T-cell (primary cell): ENCODE measurements around the gene IZUMO2. TPM values are rescaled to one million over a fixed set of nuclear protein-coding genes. Genes with fewer than 3 reads are reported as not detected.
"Not testable (repeated sequence)": the region's sequence is repeated elsewhere in the genome, so short reads cannot be mapped to it uniquely, and the experiment has no call there.

Source experiments
- ATAC-seq, 4 experiments: fragments of 200-7000 bp in 3 of 4; fragments of 150-1000 bp in 1 of 4; cut with Tn5 transposase; replicated peaks in 1 of 4; 1 replicate in 3 of 4; 2 replicates in 1 of 4; pipeline ENCODE4 v1.10.0; 2021; ENCODE audit warnings: moderate library complexity in 3 of 4, mild to moderate bottlenecking in 2 of 4, moderate number of reproducible peaks in 1 of 4
- CTCF ChIA-PET, 2 donors: fragments of 300-600 bp; sonication (Branson Sonifier 250); formaldehyde crosslinking; loops; one replicate each; lab custom pipeline; 2022; ENCODE audit warnings: antibody characterized with exemption in 2 of 2; lab: Charles Lee
- POLR2A ChIA-PET, 2 donors: fragments of 300-600 bp; sonication (Branson Sonifier 250); formaldehyde crosslinking; loops; one replicate each; lab custom pipeline; 2022; ENCODE audit warnings: antibody characterized with exemption in 2 of 2; lab: Charles Lee
- DNase-seq, 35 experiments: peaks; one replicate each; pipeline versions ENCODE4 v3.0.0 to v3.0.0-alpha.2; 2013 to 2023
- H3K27ac ChIP-seq: one replicate; pipeline ENCODE4 v1.5.1; 2013; ENCODE audit warnings: low read length
- H3K27me3 ChIP-seq, 2 experiments: replicated peaks in 1 of 2; 1 replicate in 1 of 2; 2 replicates in 1 of 2; pipeline versions ENCODE4 v1.6.1 to v1.7.0; 2013; ENCODE audit warnings: low read length in 1 of 2, mixed read lengths in 1 of 2; ENCODE audit not compliant: control insufficient read depth in 2 of 2, insufficient read depth in 2 of 2; ENCODE audit errors: extremely low read depth in 1 of 2
- H3K36me3 ChIP-seq, 2 donors: 1 replicate in 1 of 2; 2 replicates in 1 of 2; pipeline versions ENCODE4 v1.6.1 to v1.7.0; 2013; ENCODE audit warnings: low read length in 1 of 2; ENCODE audit not compliant: control insufficient read depth in 2 of 2, insufficient read depth in 1 of 2; ENCODE audit errors: extremely low read depth in 1 of 2
- H3K4me1 ChIP-seq, 2 experiments: 1 replicate in 1 of 2; 2 replicates in 1 of 2; pipeline versions ENCODE4 v1.6.1 to v1.7.0; 2013; ENCODE audit warnings: low read length in 2 of 2, mixed read lengths in 1 of 2; ENCODE audit not compliant: insufficient read depth in 2 of 2, control insufficient read depth in 1 of 2; ENCODE audit errors: extremely low read depth in 1 of 2
- H3K4me3 ChIP-seq, 2 donors: 1 replicate in 1 of 2; 2 replicates in 1 of 2; pipeline versions ENCODE4 v1.5.1 to v1.7.0; 2013; ENCODE audit warnings: mild to moderate bottlenecking in 2 of 2, low read length in 1 of 2, moderate library complexity in 1 of 2; ENCODE audit not compliant: control insufficient read depth in 1 of 2; ENCODE audit errors: extremely low read depth in 1 of 2
- H3K9me3 ChIP-seq: 2 replicates; pipeline ENCODE4 v1.7.0; 2013
- H3K27ac Mint-ChIP-seq, 2 donors: one replicate each; pipeline ENCODE4 v1.8.0; 2020 to 2021; ENCODE audit warnings: mild to moderate bottlenecking in 2 of 2, mixed read lengths in 2 of 2
- H3K27me3 Mint-ChIP-seq, 2 donors: one replicate each; pipeline ENCODE4 v1.8.0; 2021 to 2022; ENCODE audit warnings: mixed read lengths in 2 of 2
- H3K36me3 Mint-ChIP-seq: one replicate; pipeline ENCODE4 v1.8.0; 2021; ENCODE audit warnings: mixed read lengths
- H3K4me1 Mint-ChIP-seq, 3 donors: one replicate each; pipeline ENCODE4 v1.8.0; 2020 to 2022; ENCODE audit warnings: mixed read lengths in 3 of 3, mild to moderate bottlenecking in 1 of 3
- H3K4me3 Mint-ChIP-seq, 3 donors: one replicate each; pipeline ENCODE4 v1.8.0; 2020 to 2022; ENCODE audit warnings: mild to moderate bottlenecking in 3 of 3, mixed read lengths in 3 of 3, moderate library complexity in 3 of 3
- H3K9me3 Mint-ChIP-seq, 3 donors: one replicate each; pipeline ENCODE4 v1.8.0; 2020 to 2022; ENCODE audit warnings: mixed read lengths in 3 of 3
- WGBS: methylation state at CpG from one replicate; pipeline ENCODE4 v1.1.5; 2013; ENCODE audit warnings: missing lambda C conversion rate; ENCODE audit not compliant: insufficient coverage; 5-methylcytosine and 5-hydroxymethylcytosine counted together
- total RNA-seq, 35 experiments: library from RNA in 6 of 35; stranded (reverse) in 6 of 35; fragments of 120-200 nt in 1 of 35; gene quantifications; one replicate each; pipeline versions ENCODE4 v1.2.1 to v1.2.4 and lab custom pipeline; 2013 to 2026

The IZUMO2 gene
- total RNA-seq, 5 donors from 2014 or later (not counting 1 experiment from before 2014, with no cell fraction given): not detected

DNA sequence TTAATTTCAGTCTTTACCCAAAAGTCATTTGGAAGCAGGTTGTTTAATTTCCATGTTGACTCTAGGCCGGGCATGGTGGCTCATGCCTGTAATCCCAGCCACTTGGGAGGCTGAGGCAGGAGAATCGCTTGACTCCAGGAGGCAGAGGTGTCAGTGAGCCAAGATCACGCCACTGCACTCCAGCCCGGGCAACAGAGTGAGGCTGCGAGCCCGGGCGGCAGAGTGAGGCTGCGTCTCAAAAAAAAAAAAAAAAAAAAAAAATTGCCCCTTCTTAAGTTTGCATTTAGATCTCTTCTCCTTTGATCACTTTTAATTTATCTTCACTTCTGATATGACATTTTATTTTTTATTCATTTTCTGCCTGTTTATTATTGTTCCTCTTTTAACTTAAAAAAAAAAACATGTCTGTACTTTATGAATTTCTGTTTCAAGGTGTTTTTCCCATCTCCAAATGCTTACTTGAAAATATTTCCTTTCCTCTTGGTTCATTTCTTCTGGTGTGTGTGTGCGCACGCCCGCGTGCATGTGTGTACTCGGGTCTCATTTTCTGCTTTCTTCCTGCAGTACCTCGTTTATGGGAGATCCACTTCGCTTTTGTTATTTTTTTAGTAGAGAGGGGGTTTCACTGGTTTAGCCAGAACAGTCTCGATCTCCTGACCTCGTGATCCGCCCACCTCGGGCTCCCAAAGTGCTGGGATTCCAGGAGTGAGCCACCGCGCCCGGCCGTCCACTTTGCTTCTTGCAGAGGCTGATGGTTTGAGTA, 26.3 kb downstream of the IZUMO2 start:
- H3K9me3 ChIP-seq, H3K4me1 ChIP-seq, H3K27ac Mint-ChIP-seq, ATAC-seq, H3K36me3 Mint-ChIP-seq, H3K4me3 ChIP-seq, H3K4me1 Mint-ChIP-seq, H3K36me3 ChIP-seq, H3K4me3 Mint-ChIP-seq, H3K27ac ChIP-seq, POLR2A ChIA-PET, H3K27me3 Mint-ChIP-seq, H3K9me3 Mint-ChIP-seq: not testable (repeated sequence)
- peaks cover 0 to 17% of the 10 kb centered on the region in 2 experiments for H3K27me3 ChIP-seq
- CTCF ChIA-PET: interaction anchor here in 1 of 2 donors (0.9 to 1.1 kb wide), 3 partner anchors 10 to 89 kb away, joined by 3 read pairs; no protein-coding TSS in a partner anchor
- 72% methylated on average over 15 of the region's 23 CpGs for WGBS
- DNase-seq: peak in 3 of 35 experiments; percentile 6 to 36 (median 25)

DNA sequence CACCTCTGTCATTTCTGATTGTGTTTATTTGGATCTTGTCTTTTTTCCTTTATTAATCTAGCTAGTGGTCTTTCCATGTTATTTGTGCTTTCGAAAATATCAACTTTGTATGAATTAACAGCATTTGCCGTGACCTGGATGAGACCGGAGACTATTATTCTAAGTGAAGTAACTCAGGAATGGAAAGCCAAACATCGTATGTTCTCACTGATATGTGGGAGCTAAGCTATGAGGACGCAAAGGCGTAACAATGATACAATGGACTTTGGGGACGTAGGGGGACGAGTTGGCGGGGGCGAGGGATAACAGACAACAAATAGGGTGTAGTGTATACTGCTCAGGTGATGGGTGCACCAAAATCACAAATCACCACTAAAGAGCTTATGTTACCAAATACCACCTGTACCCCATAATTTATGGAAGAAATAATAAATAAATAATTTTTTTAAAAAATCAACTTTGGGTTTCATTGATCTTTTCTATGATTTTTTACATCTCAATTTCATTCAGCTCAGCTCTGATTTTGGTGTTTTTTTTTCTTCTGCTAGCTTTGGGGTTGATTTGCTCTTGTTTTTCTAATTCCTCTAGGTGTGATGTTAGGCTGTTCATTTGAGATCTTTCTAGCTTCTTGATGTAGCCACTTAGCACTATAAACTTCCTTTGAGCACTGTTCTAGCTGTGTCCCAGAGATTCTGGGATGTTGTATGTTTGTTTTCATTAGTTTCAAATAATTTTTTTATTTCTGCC, 27.1 kb downstream of the IZUMO2 start:
- H3K4me3 ChIP-seq, H3K27ac Mint-ChIP-seq, H3K36me3 Mint-ChIP-seq, H3K9me3 ChIP-seq, H3K4me1 Mint-ChIP-seq, H3K27me3 Mint-ChIP-seq, H3K36me3 ChIP-seq, ATAC-seq, H3K9me3 Mint-ChIP-seq, H3K4me3 Mint-ChIP-seq, H3K27ac ChIP-seq, POLR2A ChIA-PET, H3K4me1 ChIP-seq: not testable (repeated sequence)
- CTCF ChIA-PET: interaction anchor here in 1 of 2 donors (0.6 to 1.1 kb wide), 6 partner anchors 11 to 998 kb away, joined by 3 read pairs; partner anchors contain the start of gene ZNF473
- peaks cover 0 to 17% of the 10 kb centered on the region in 2 experiments for H3K27me3 ChIP-seq
- 91% methylated on average over 7 of the region's 10 CpGs for WGBS
- peak in 7 of 35 experiments; percentile 2 to 28 (median 11) for DNase-seq

DNA sequence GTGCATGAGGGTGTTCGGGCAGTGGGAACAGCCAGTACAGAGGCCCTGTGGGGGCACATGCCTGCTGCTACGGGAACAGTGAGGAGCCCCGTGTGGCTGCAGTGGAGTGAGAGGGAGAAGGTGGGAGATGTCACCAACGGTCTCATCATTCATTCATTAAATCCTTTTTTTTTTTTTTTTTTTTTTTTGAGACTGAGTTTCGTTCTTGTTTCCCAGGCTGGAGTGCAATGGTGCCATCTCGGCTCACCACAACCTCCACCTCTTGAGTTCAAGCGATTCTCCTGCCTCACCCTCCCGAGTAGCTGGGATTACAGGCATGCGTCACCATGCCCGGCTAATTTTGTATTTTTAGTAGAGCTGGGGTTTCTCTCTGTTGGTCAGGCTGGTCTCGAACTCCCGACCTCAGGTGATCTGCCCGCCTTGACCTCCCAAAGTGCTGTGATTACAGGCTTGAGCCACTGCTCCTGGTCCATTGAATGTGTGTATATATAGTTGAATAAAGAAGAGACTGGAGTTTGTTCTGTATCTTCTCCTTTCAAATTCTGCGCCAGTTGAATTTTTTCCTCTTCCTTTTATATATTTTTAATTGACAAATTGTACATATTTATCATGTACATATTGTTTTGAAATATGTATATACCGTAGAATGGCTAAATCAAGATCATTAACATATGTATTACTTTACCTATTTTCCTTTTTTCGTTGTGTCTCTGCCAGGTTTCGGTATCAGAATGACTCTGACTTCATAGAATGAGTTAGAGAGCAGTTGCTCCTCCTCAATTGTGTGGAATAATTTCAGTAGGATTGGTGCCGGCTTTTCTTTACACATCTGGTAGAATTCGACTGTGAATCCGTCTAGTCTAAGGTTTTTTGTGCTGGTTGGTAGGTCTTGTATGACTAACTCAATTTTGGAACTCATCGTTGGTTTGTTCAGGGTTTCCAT, 28.0 kb downstream of the IZUMO2 start:
- H3K4me1 ChIP-seq, H3K9me3 Mint-ChIP-seq, H3K27ac Mint-ChIP-seq, POLR2A ChIA-PET, CTCF ChIA-PET, H3K27me3 Mint-ChIP-seq, ATAC-seq, H3K27ac ChIP-seq, H3K36me3 ChIP-seq, H3K4me1 Mint-ChIP-seq, H3K4me3 Mint-ChIP-seq, H3K4me3 ChIP-seq, H3K9me3 ChIP-seq, DNase-seq, H3K36me3 Mint-ChIP-seq: not testable (repeated sequence)
- no CpG with 5 or more reads among the region's 21 CpGs for WGBS
- peaks cover 0 to 17% of the 10 kb centered on the region in 2 experiments for H3K27me3 ChIP-seq

DNA sequence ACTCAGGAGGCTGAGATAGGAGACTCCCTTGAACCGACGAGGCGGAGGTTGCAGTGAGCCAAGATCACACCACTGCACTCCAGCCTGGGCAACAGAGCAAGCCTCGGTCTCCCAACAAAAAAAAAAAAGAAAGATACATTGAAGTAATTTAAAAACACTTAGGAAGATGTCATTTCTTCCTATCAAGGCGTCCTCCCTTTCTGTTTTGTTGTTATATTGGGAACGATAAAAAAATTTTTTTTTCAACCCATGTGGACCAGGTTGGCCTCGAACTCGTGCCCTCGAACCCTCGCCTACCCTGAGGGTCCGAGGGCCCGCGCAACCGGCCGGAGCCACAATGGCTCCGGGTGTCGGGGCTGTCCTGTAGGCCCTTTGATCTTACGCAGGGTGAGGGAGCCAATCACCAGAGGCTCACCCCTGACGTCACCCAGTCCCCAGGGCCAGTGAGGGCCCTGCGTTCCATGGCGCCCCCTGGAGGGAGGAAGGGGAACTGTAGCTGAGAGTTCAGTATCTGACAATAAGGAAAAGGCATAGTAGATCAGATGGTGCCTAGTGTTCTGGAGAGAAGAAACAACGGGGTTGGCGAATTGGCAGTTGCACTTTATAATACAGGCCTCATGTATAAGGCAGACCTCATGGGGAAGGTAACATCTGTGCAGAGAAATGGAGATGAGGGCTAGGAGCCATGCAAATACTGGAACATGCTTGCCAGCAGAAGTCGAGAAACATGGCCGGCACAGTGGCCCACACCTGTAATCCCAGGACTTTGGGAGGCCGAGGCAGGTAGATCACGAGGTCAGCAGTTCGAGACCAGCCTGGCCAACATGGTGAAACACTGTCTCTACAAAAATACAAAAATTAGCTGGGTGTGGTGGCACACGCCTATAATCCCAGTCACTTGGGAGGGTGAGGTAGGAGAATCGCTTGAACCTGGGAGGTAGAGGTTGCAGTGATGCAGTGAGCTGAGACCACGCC, 29.3 kb downstream of the IZUMO2 start:
- H3K27me3 Mint-ChIP-seq, H3K27ac Mint-ChIP-seq, H3K36me3 Mint-ChIP-seq, H3K4me1 ChIP-seq, H3K27ac ChIP-seq, ATAC-seq, H3K36me3 ChIP-seq, H3K4me1 Mint-ChIP-seq, H3K9me3 ChIP-seq, H3K4me3 Mint-ChIP-seq, H3K4me3 ChIP-seq, POLR2A ChIA-PET, H3K9me3 Mint-ChIP-seq: not testable (repeated sequence)
- DNase-seq: peak in 1 of 35 experiments; percentile 6
- 91% methylated on average over 8 of the region's 31 CpGs for WGBS
- peaks cover 0 to 17% of the 10 kb centered on the region in 2 experiments for H3K27me3 ChIP-seq
- CTCF ChIA-PET: interaction anchor here in 1 of 2 donors (0.6 kb wide), 1 partner anchor 388 kb away, joined by 3 read pairs; no protein-coding TSS in a partner anchor

DNA sequence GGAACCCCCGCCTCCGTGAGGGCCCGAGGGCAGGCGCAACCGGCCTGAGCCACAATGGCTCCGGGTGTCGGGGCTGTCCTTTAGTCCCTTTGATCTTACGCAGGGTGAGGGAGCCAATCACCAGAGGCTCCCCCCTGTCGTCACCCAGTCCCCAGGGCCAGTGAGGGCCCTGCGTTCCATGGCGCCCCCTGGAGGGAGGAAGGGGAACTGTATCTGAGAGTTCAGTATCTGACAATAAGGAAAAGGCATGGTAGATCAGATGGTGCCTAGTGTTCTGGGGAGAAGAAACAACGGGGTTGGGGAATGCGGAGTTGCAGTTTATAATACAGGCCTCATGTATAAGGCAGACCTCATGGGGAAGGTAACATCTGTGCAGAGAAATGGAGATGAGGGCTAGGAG, 59.1 kb downstream of the IZUMO2 start:
- H3K4me3 ChIP-seq, H3K4me1 Mint-ChIP-seq, H3K27me3 ChIP-seq, H3K27ac ChIP-seq, H3K4me3 Mint-ChIP-seq, H3K9me3 ChIP-seq, DNase-seq, H3K9me3 Mint-ChIP-seq, H3K36me3 Mint-ChIP-seq, H3K36me3 ChIP-seq, POLR2A ChIA-PET, H3K27me3 Mint-ChIP-seq, ATAC-seq, H3K4me1 ChIP-seq, H3K27ac Mint-ChIP-seq, CTCF ChIA-PET: not testable (repeated sequence)
- WGBS: no CpG with 5 or more reads among the region's 13 CpGs
